Left ventricle myocardium inferior (tissue), 1 donor: ENCODE results near the gene R3HDM4. TPM values are rescaled to one million over a fixed set of nuclear protein-coding genes. Genes with fewer than 3 reads are reported as not detected.

ENCODE experiments used
- DNase-seq: peaks from one replicate; pipeline ENCODE4 v3.0.0-alpha.2; 2020
- H3K27ac ChIP-seq: fragments of 200-600 bp; replicated peaks from 2 replicates; pipeline ENCODE4 v1.8.0; 2021
- H3K27me3 ChIP-seq: fragments of 200-600 bp; 2 replicates; pipeline ENCODE4 v1.8.0; 2021; ENCODE audit warnings: low read depth
- H3K36me3 ChIP-seq: fragments of 200-600 bp; 2 replicates; pipeline ENCODE4 v1.8.0; 2021
- H3K4me1 ChIP-seq: fragments of 200-600 bp; 2 replicates; pipeline ENCODE4 v1.8.0; 2021
- H3K4me3 ChIP-seq: fragments of 200-600 bp; 2 replicates; pipeline ENCODE4 v1.8.0; 2021; ENCODE audit warnings: mild to moderate bottlenecking, moderate library complexity
- H3K9me3 ChIP-seq: fragments of 200-600 bp; replicated peaks from 2 replicates; pipeline ENCODE4 v1.8.0; 2021
- CTCF ChIP-seq: fragments of 200-600 bp; IDR thresholded peaks from 2 replicates; pipeline ENCODE4 v1.8.0; 2021; ENCODE audit warnings: antibody characterized with exemption, mild to moderate bottlenecking, borderline replicate concordance
- intact Hi-C: fragments of 100-400 bp; cut with micrococcal nuclease; formaldehyde crosslinking; loops from one replicate; pipeline ENCODE4 v1.11.0; 2022
- total RNA-seq: library from RNA; stranded (reverse); fragmentation: NEBNext Ultra II Directional; extraction: Animal tissue kit (Norgen Biotek cat#: 25700); gene quantifications from one replicate; pipeline ENCODE4 v1.2.1, GENCODE V29; 2021
- donor health status: DM: no; HTN: yes; CAD: no; lungs with severe emphysema.

R3HDM4 gene
- total RNA-seq, 1 donor from 2014 or later = 21.6 TPM

GRCh38 chr19:929891-930258 is 16.9 kb upstream of the R3HDM4 start:
- no peak overlapping the region for H3K4me3 ChIP-seq
- TF ChIP-seq CTCF = no peak
- intact Hi-C loops = loop anchor here (10.0 kb wide), 1 partner anchor 165 kb away; no protein-coding TSS in a partner anchor
- no peak for DNase-seq
- no peak overlapping the region for H3K27ac ChIP-seq
- H3K4me1 ChIP-seq = peaks cover 66% of the 10 kb centered on the region
- H3K27me3 ChIP-seq = no peaks in the 10 kb centered on the region
- H3K36me3 ChIP-seq = peaks cover 7% of the 10 kb centered on the region
- no peaks in the 10 kb centered on the region for H3K9me3 ChIP-seq

- H3K36me3 ChIP-seq = peaks cover 7% of the 10 kb centered on the region
- intact Hi-C loops = loop anchor here (10.0 kb wide), 1 partner anchor 165 kb away; no protein-coding TSS in a partner anchor
- no peak for TF ChIP-seq CTCF
- peaks cover 66% of the 10 kb centered on the region for H3K4me1 ChIP-seq
- no peak for DNase-seq
- H3K9me3 ChIP-seq = no peaks in the 10 kb centered on the region
- no peaks in the 10 kb centered on the region for H3K27me3 ChIP-seq
- H3K4me3 ChIP-seq = no peak overlapping the region
- no peak overlapping the region for H3K27ac ChIP-seq
These were observed 16.3 kb upstream of the R3HDM4 start for GRCh38 chr19:929203-929890.

- H3K4me1 ChIP-seq = peaks cover 63% of the 10 kb centered on the region
- H3K4me3 ChIP-seq = no peak overlapping the region
- no peak overlapping the region for H3K27ac ChIP-seq
- DNase-seq = no peak
- H3K9me3 ChIP-seq = no peaks in the 10 kb centered on the region
- no peak for TF ChIP-seq CTCF
- no peaks in the 10 kb centered on the region for H3K27me3 ChIP-seq
- intact Hi-C loops = loop anchor here (10.0 kb wide), 1 partner anchor 164 kb away; no protein-coding TSS in a partner anchor
- peaks cover 7% of the 10 kb centered on the region for H3K36me3 ChIP-seq
These were observed 15.6 kb upstream of the R3HDM4 start for GRCh38 chr19:928471-929202.

- peak overlapping the region; percentile 88 for H3K27ac ChIP-seq
These were observed 14.9 kb upstream of the R3HDM4 start for GRCh38 chr19:927780-928401.

More at GRCh38 chr19:927780-928401, 14.9 kb upstream of the R3HDM4 start:
- Histone ChIP-seq H3K4me3 (peak overlapping the region; percentile 91), H3K36me3 (peaks cover 7% of the 10 kb centered on the region), H3K9me3 (no peaks in the 10 kb centered on the region), H3K4me1 (peaks cover 59% of the 10 kb centered on the region), H3K27me3 (no peaks in the 10 kb centered on the region)
- intact Hi-C loops = loop anchor here (10.0 kb wide), 1 partner anchor 163 kb away; no protein-coding TSS in a partner anchor
- TF ChIP-seq CTCF = no peak
- no peak for DNase-seq
